ENCODE results near the gene ATP5F1E.
"Not testable (repeated sequence)": the region's sequence is repeated elsewhere in the genome, so short reads cannot be mapped to it uniquely, and the experiment has no call there.

Gene ATP5F1E

DNA sequence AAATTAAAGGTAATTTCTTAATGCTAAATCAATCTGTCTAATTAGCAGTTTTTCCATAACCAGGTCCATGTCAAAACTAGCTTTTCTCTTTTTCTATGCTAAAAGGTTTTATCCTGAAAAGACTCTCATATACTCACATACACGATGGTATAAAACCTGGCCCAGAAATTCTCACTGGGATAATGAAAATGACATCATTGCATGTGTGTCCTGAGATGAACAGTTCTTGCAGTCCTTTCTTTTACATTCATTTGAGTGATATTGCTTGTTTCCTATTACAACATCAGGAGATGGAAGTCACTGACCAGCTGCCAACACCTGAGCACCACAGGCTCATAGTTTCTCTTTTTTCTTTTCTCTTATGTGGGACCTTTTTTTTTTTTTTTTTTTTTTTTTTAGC is 18.3 kb upstream of the ATP5F1E start:
- H3K4me1 Mint-ChIP-seq: peaks cover 9% of the 10 kb centered on the region
- H3K9me3 Mint-ChIP-seq: no peaks in the 10 kb centered on the region
- H3K36me3 Mint-ChIP-seq: no peaks in the 10 kb centered on the region
- H3K27ac Mint-ChIP-seq: no peak overlapping the region
- H3K4me3 Mint-ChIP-seq: no peak overlapping the region
- H3K27me3 Mint-ChIP-seq: peaks cover 2% of the 10 kb centered on the region

DNA sequence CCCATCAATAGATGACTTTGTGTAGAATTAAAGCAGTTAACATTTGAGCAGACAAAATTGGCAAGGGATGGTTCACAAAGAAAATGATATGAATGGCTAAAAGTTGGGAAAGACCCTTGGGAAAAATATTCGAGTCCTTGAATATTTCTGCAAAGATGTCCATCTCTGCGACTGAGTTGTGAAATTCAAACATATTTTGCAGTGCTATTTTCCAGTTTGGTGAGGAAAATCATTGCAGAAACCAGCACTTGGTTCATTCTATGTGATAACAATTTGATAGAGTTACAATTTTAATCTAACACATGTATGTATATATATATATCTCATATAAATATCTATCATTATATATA is 16.5 kb upstream of the ATP5F1E start:
- H3K36me3 Mint-ChIP-seq: no peaks in the 10 kb centered on the region
- H3K4me1 Mint-ChIP-seq: peaks cover 19% of the 10 kb centered on the region
- H3K27ac Mint-ChIP-seq: no peak overlapping the region
- no peak overlapping the region for H3K4me3 Mint-ChIP-seq
- no peaks in the 10 kb centered on the region for H3K9me3 Mint-ChIP-seq
- peaks cover 2% of the 10 kb centered on the region for H3K27me3 Mint-ChIP-seq

DNA sequence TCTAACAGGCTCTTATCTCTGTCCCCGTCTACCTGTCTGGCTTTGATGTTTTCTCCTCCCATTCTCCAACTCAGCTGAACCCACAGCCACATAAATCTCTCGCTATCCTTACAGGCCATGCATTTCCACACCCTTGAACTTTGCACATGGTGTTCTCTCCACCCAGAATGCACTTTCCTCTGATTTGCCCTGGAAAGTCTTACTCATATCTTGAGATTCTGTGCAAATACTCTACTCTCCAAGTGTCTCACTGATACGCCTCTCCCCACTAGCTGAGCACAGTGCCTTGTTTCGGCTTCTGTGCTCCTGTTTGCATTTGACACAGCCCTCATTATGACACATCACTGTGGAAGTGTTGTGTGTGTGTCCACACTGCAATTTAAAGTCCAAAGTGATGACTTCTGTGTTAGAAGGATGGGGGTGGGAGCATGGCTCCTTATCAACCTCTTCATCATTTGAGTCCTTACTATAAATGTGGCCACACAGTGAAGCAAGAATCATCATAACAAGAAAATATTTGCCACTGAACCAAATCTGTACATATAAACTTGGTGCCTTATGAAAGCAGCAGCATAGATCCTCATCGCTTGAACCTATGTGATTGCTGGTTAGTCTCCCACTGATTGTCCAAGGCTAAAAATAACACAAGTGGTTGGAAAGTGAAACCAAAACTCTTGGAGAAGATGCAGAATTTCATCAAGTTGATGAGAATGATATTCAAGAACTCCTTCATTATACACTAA is 16.0 kb upstream of the ATP5F1E start:
- Mint-ChIP-seq H3K9me3 (no peaks in the 10 kb centered on the region), H3K4me3 (no peak overlapping the region), H3K4me1 (peaks cover 25% of the 10 kb centered on the region), H3K27me3 (no peaks in the 10 kb centered on the region), H3K36me3 (no peaks in the 10 kb centered on the region), H3K27ac (peak overlapping the region; percentile 85)

DNA sequence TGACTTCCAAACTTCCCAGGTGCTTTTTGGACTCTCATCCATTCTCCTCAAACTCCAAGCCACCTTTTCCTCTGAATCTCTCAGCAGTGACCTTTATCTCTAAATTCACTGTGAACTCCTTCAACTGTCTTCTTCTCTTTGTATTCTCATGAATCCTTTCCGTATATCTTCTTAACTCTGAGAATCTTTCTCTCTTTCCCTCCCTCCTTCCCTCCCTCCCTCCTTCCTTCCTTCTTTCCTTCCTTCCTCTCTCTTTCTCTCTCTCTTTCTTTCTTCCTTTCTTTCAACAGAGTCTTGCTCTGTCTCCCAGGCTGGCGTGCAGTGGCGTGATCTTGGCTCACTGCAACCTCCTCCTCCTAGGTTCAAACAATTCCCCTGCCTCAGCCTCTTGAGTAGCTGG is 14.7 kb upstream of the ATP5F1E start:
- Mint-ChIP-seq H3K4me3 (no peak overlapping the region), H3K36me3 (no peaks in the 10 kb centered on the region), H3K27ac (peak overlapping the region; percentile 31), H3K27me3 (no peaks in the 10 kb centered on the region), H3K4me1 (peaks cover 26% of the 10 kb centered on the region), H3K9me3 (no peaks in the 10 kb centered on the region)

DNA sequence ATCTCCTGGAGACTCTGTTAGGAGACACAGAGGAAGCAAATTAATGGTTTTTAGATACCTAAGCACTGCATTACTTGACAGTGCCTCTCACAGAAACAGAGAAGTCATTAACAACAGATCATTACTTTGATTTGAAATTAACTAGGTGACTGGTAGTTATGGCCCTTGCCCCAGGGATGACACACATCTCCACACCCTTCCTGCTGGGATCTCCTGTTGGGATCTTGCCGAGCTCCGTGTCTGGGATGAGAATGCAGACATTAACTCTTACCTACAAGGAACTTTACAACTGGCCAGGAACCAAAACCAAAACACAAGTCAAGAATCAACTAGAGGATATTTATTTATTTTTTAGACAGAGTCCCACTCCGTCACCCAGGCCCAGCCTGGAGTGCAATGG is 12.7 kb upstream of the ATP5F1E start:
- Mint-ChIP-seq H3K4me1 (peaks cover 42% of the 10 kb centered on the region), H3K27ac (no peak overlapping the region), H3K9me3 (no peaks in the 10 kb centered on the region), H3K27me3 (no peaks in the 10 kb centered on the region), H3K4me3 (no peak overlapping the region), H3K36me3 (peaks cover 10% of the 10 kb centered on the region)

DNA sequence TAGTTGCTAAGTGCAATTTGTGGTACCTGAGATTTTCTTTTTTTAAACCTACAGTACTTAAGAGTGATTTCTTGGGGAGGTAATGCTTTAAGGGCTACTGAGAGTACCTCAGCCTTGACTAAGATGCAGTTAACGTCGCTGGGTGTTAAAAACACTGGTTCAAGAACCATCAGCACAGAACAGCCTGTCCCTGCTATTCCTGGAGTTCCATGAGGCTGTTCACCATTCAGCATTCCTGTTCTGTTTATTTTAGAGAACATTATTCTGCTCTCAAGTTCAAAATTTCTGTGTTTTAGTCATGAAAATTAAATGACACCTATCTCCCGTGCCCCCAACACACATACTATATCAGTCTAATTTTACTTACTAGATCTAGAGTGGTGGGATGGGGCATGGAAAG is 12.2 kb upstream of the ATP5F1E start:
- no peak overlapping the region for H3K4me3 Mint-ChIP-seq
- peaks cover 12% of the 10 kb centered on the region for H3K36me3 Mint-ChIP-seq
- no peaks in the 10 kb centered on the region for H3K27me3 Mint-ChIP-seq
- H3K4me1 Mint-ChIP-seq: peaks cover 47% of the 10 kb centered on the region
- no peaks in the 10 kb centered on the region for H3K9me3 Mint-ChIP-seq
- H3K27ac Mint-ChIP-seq: no peak overlapping the region

DNA sequence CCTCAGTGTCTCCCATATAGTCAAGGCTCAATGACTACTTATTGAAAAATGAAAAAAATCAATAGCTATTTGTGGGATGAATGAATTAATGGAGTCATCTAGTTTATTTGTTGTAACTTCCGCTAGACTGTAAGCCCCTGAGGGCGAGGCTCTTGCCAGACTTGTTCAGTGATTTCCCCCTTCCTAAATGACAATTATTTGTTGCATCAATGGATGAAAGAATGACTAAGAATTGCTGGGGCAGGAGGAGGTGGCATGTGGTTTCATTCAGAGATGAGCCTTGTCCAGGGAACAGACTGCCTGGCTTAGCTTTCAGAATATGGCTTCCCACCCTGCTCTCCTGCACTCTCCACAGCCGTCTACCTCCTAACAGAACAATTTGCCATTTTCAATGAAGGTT is 11.6 kb upstream of the ATP5F1E start:
- Mint-ChIP-seq H3K27ac (peak overlapping the region; percentile 96), H3K9me3 (no peaks in the 10 kb centered on the region), H3K36me3 (peaks cover 16% of the 10 kb centered on the region), H3K4me1 (peaks cover 53% of the 10 kb centered on the region), H3K27me3 (no peaks in the 10 kb centered on the region), H3K4me3 (peak overlapping the region; percentile 84)

DNA sequence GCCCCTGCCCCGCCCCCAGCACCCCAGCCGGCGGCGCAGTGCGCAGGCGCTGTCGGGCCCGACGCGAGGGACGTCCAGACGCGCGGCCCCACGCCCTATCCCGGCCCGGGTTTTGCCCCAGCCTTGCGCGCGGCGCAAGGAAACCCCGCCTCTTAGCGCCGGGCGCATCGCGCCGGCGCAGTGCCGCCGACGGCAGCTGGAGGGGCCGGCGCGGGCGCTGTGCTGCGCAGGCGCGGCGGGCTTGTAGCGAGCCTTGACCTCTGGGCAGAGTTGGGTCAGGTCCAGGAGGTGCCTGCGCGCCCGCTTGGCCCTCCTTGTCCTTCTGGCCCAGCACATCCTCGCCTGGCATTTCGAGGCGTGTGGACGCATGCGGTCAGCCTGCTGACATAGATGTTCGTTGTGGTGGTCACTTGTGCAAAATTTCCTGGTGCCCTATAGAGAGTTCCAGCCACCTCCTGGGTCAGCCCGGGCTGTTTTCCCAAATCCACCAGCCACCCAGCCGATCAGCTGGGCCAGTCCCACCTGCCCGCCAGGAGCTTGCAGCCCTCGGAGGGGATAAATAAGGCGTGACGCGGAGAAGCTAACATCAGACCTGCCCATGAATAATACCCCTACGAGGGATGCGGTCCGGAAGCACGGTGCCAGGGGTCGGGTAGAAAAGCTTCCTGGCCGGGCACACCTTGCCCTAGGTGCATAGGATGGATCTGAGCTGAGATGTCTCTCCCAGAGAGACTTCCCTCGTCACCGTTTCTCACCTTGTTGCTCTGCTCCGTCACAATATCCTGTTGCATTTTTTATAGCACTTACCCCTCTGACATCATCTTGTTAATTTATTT is 10.9 kb upstream of the ATP5F1E start:
- Mint-ChIP-seq H3K27ac (peak overlapping the region; percentile 96), H3K4me1 (peaks cover 49% of the 10 kb centered on the region), H3K4me3 (peak overlapping the region; percentile 90), H3K36me3 (peaks cover 16% of the 10 kb centered on the region), H3K27me3 (no peaks in the 10 kb centered on the region), H3K9me3 (no peaks in the 10 kb centered on the region)

DNA sequence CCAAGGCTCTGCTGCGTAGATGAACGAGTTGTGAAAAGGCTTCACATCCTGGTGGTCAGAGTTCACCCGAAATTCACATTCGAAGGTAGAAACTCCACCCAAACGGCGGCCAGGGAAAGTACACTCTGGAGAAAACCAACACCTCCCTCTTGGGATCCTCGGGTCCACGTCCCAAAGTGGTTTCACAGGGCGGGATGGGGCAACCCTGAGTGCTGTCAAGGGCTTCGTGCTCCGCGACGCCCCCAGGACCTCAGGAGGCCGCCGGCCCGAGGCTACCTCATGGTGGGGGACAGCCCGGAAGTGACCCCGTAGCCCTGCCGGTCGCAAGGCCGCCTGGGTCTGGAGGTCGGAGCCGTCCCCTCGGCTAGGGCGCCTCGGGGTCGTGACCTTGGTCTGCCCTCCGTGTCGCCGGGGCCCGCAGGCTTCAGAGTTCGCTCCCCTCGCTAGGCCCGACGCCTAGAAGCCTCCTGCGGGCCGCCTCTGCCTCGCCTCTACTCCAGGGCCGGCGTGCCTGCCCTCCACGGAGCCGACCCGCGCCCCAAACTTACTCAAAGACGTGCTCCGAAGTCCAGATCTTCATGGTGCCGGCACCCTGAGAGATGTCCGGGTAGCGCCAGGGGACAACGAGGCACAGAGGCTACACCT is 10.1 kb upstream of the ATP5F1E start, which contains the start of gene PRELID3B:
Gene PRELID3B (minus strand): TSS at position 636 of the 645 bp plus-strand sequence. CDS start 56 bp downstream, at position 580.
- Mint-ChIP-seq H3K4me3 (peak within 1 kb of the TSS; percentile 90), H3K27ac (peak within 1 kb of the TSS; percentile 96), H3K36me3 (peaks cover 18% of the 10 kb centered on the region), H3K9me3 (no peaks in the 10 kb centered on the region), H3K27me3 (no peaks in the 10 kb centered on the region), H3K4me1 (peaks cover 48% of the 10 kb centered on the region)

DNA sequence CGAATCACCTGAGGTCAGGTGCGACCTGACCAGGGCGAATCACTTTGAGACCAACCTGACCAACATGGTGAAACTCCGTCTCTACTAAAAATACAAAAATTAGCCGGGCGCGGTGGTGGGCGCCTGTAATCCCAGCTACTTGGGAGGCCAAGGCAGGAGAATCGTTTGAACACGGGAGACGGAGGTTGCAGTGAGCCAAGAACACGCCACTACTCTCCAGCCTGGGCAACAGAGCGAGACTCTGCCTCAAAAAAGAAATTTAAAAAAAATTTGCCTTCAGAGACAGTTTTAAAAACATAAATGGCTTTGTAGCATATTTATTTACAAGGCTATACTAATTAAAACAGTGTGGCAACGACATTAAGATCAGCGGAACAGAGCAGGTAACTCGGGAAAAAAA is 9.4 kb upstream of the ATP5F1E start:
- H3K4me1 Mint-ChIP-seq: peaks cover 56% of the 10 kb centered on the region
- H3K27me3 Mint-ChIP-seq: not testable (repeated sequence)

DNA sequence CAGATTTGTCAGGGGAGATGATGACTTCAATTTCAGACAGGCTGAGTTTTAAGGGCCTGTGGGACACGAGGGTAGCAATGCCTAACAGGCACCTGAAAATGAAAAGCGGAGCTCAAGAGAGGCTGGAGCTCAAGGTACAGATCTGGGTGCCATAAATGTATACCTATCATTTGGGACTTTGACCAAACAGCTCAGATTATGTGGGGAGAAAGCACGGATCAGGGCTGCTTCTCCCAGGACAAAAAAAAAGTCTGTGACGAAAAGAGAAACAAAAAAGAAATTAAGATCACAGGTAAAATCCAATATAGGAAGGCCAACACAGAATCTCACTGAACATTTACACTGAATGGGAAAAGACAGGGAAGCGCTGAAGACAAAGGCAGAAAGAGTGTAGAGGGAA is 8.5 kb upstream of the ATP5F1E start:
- Mint-ChIP-seq H3K4me1 (peaks cover 60% of the 10 kb centered on the region), H3K9me3 (no peaks in the 10 kb centered on the region), H3K4me3 (peak overlapping the region; percentile 90), H3K27me3 (no peaks in the 10 kb centered on the region), H3K36me3 (peaks cover 27% of the 10 kb centered on the region), H3K27ac (peak overlapping the region; percentile 81)

More for the DNA sequence above, 9.4 kb upstream of the ATP5F1E start:
- H3K4me3 Mint-ChIP-seq: peak overlapping the region; percentile 90
- peaks cover 24% of the 10 kb centered on the region for H3K36me3 Mint-ChIP-seq
- not testable (repeated sequence) for H3K9me3 Mint-ChIP-seq
- peak overlapping the region; percentile 21 for H3K27ac Mint-ChIP-seq

DNA sequence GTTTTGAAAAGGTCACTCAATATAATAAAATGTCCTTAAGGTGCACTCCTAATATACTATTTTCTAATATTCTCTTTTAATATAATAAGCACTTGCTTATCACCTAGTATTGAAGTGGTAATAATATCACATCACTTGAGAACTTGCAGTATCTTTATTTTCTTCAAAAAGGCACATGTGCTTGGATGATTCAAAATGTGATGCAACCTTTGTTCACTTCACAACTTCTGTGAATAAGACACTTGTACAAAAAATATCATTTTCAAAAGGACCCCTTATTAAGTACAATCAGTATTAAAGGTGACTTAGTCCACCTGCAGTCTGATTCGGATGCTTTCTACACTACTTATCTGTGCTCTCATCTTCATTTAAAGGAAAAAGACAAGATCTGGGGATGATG is 7.1 kb upstream of the ATP5F1E start:
- Mint-ChIP-seq H3K36me3 (peaks cover 30% of the 10 kb centered on the region), H3K9me3 (no peaks in the 10 kb centered on the region), H3K27me3 (no peaks in the 10 kb centered on the region), H3K4me3 (peak overlapping the region; percentile 90), H3K4me1 (peaks cover 59% of the 10 kb centered on the region), H3K27ac (peak overlapping the region; percentile 89)

DNA sequence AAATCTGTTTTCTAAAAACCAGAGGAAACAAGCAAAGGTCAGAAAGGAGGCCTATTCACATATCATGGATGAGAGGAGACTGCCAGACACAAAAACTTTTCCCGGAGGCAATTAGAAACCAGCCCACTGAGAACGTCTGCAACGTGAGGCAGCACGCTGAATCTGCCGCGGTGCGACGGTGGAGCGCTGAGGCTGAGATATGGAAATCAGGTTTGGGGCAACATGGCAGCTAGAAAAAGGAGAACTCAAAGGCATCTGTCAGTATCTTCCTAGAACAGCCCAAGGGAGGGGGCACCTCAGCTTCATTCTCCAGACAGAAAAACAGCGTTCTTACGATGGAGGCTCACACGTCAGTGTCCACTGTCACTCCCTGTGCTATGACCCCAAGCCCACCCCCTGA is 5.3 kb upstream of the ATP5F1E start:
- Mint-ChIP-seq H3K4me1 (peaks cover 55% of the 10 kb centered on the region), H3K9me3 (no peaks in the 10 kb centered on the region), H3K36me3 (peaks cover 35% of the 10 kb centered on the region), H3K4me3 (peak overlapping the region; percentile 16), H3K27ac (peak overlapping the region; percentile 89), H3K27me3 (no peaks in the 10 kb centered on the region)

DNA sequence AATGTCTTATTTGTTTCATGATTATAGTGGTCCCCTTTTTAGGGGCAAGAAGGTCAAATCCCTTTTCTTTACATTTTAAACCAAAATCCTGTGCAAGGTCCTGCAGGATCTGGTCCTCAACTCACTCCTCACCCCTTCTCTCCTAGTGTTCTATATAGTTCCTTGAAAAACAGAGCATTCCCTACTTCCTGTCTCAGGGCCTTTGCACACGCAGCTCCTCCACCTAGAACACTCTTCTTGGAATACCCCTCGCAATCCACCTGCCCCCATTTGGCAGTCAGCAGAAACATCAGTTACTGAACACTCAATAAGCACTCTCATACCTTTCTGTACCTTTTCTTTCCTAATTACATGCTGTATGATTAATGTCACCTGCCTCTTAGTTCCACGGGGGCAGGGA is 3.2 kb upstream of the ATP5F1E start:
- no peaks in the 10 kb centered on the region for H3K9me3 Mint-ChIP-seq
- peak overlapping the region; percentile 53 for H3K27ac Mint-ChIP-seq
- no peaks in the 10 kb centered on the region for H3K27me3 Mint-ChIP-seq
- no peak overlapping the region for H3K4me3 Mint-ChIP-seq
- H3K36me3 Mint-ChIP-seq: peaks cover 30% of the 10 kb centered on the region
- peaks cover 56% of the 10 kb centered on the region for H3K4me1 Mint-ChIP-seq

DNA sequence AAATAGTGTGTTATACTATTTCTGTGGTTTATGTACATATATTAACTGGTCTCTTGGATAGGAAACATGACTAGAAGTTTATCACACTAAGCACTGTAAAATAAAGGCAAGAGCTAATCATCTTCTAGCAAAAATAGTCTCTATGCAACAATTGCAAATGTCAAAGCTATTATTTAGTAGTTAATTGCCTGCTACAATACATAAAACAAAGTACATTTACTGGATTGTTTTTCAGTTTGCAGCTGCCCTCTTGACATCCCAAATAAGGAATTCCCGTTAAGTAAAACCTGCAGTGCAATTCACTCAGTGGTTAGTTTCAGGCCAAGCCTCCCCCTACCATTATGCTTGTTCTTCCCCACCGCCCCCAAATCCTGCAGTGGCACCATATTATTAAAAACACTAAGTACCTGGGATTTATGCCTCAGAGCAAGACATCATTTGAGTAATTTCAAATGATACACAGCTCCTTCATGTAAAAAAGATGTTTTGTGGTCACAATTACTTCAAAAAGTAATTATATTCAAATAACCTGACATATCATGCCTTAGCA is 1.6 kb upstream of the ATP5F1E start:
- Mint-ChIP-seq H3K27me3 (no peaks in the 10 kb centered on the region), H3K36me3 (peaks cover 30% of the 10 kb centered on the region), H3K9me3 (no peaks in the 10 kb centered on the region), H3K27ac (peak overlapping the region; percentile 77), H3K4me1 (peaks cover 56% of the 10 kb centered on the region), H3K4me3 (peak overlapping the region; percentile 19)

All from activated naive CD4-positive, alpha-beta T cell treated with anti-CD3 and anti-CD28 coated beads, Interleukin-2, amount 50 U/mL, for 24 hours (primary cell).